HCT116 (cell line): Measurements from ENCODE around the gene ARHGEF6.

Experiments
- CEBPB ChIP-seq: IDR thresholded peaks from 2 replicates; pipeline ENCODE4 v1.6.1; 2012; ENCODE audit warnings: low read depth
- EZH2 ChIP-seq: fragments of 200-600 bp; sonication (generic); IDR thresholded peaks from 2 replicates; pipeline ENCODE4 v1.6.1; 2017; ENCODE audit warnings: antibody characterized with exemption, mixed run types
- MAX ChIP-seq: IDR thresholded peaks from 2 replicates; pipeline ENCODE4 v1.6.1; 2012
- POLR2A ChIP-seq: IDR thresholded peaks from 2 replicates; pipeline ENCODE4 v1.7.0; 2011; ENCODE audit warnings: borderline replicate concordance; ENCODE audit not compliant: insufficient read depth, insufficient read length; ENCODE audit errors: extremely low read depth
- RAD21 ChIP-seq: IDR thresholded peaks from 2 replicates; pipeline ENCODE4 v1.6.1; 2012; ENCODE audit warnings: low read depth, mild to moderate bottlenecking
- SRF ChIP-seq: IDR thresholded peaks from 2 replicates; pipeline ENCODE4 v1.6.1; 2012; ENCODE audit warnings: low read depth
- ZNF274 ChIP-seq: fragments of 200-500 bp; sonication (Bioruptor generic); IDR thresholded peaks from 2 replicates; pipeline ENCODE4 v1.6.1; 2014; ENCODE audit warnings: mild to moderate bottlenecking, low read depth, low read length, inconsistent platforms
- TF ChIP-seq, protein P1 (sequence below), 3 experiments: fragments of 200-600 bp in 1 of 3; sonication (generic) in 1 of 3; IDR thresholded peaks in 2 of 3; conservative IDR thresholded peaks in 1 of 3; 2 replicates each; pipeline ENCODE4 v1.5.1; 2012 to 2017; ENCODE audit warnings: low read depth in 2 of 3, low read length in 2 of 3, antibody characterized with exemption in 1 of 3, borderline replicate concordance in 1 of 3, control low read depth in 1 of 3, mild to moderate bottlenecking in 1 of 3, mixed read lengths in 1 of 3, mixed run types in 1 of 3, moderate library complexity in 1 of 3; ENCODE audit not compliant: insufficient read depth in 1 of 3

DNA sequence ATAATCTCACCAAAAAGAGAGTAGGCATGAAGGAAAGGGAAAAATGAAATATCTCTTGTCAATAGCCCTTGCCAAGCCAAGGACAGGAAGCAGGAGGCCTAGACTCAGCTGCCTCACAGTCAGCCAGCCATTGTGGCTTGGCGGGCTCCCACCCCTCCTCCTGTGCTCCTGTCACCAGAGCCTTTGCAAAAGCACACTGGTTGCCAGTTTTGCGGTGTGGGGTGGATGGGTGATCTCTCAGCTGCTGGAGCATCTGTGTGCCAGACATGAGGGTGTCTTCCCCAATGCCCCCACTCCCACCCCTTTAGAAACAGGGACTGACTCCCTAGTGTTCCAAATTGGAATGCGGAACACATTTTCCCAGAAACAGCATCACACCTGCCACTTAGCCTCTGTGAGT lies 26.1 kb downstream of the ARHGEF6 start:
- TF ChIP-seq RAD21 (no peak), ZNF274 (no peak), CEBPB (no peak), EZH2 (no peak), POLR2A (no peak), SRF (no peak), MAX (no peak)
- TF ChIP-seq, protein P1, sequence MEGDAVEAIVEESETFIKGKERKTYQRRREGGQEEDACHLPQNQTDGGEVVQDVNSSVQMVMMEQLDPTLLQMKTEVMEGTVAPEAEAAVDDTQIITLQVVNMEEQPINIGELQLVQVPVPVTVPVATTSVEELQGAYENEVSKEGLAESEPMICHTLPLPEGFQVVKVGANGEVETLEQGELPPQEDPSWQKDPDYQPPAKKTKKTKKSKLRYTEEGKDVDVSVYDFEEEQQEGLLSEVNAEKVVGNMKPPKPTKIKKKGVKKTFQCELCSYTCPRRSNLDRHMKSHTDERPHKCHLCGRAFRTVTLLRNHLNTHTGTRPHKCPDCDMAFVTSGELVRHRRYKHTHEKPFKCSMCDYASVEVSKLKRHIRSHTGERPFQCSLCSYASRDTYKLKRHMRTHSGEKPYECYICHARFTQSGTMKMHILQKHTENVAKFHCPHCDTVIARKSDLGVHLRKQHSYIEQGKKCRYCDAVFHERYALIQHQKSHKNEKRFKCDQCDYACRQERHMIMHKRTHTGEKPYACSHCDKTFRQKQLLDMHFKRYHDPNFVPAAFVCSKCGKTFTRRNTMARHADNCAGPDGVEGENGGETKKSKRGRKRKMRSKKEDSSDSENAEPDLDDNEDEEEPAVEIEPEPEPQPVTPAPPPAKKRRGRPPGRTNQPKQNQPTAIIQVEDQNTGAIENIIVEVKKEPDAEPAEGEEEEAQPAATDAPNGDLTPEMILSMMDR (IDR thresholded peaks at IDR 0.05 in 2 of 3, conservative IDR thresholded peaks at IDR 0.05 in 1 of 3; ENCODE audit: borderline replicate concordance in 1 of 3, insufficient read depth in 1 of 3, low read depth in 2 of 3, low read length in 2 of 3) = no peak
